A549 (cell line): ENCODE results near the gene FDX2. TPM values are rescaled to one million over a fixed set of nuclear protein-coding genes. Genes with fewer than 3 reads are reported as not detected.

Experiments
- ATAC-seq, 2 experiments: fragments of 200-7000 bp in 1 of 2; fragments of >200 bp in 1 of 2; cut with Nextera tagmentation in 1 of 2; cut with Tn5 transposase in 1 of 2; 3 replicates each; pipeline versions ENCODE4 v1.8.0 to v1.9.1; 2018 to 2020; ENCODE audit warnings: mild to moderate bottlenecking in 1 of 2, moderate library complexity in 1 of 2
- CTCF ChIA-PET: fragments of 300-600 bp; sonication (Branson Sonifier 250); formaldehyde crosslinking; extraction: SDS; loops from one replicate; lab custom pipeline; 2021; ENCODE audit warnings: antibody characterized with exemption, inconsistent platforms; lab: Yijun Ruan, JAX
- POLR2A ChIA-PET: fragments of 350-600 bp; formaldehyde crosslinking; extraction: SDS; loops from one replicate; lab custom pipeline; 2021; ENCODE audit warnings: antibody characterized with exemption, inconsistent platforms; lab: Yijun Ruan, JAX
- DNase-seq, 2 experiments: peaks; one replicate each; pipeline versions ENCODE4 v3.0.0 to v3.0.0-alpha.2; 2011 to 2016; ENCODE audit warnings: low read depth in 1 of 2, low spot score in 1 of 2
- FAIRE-seq: peaks from 2 replicates; lab custom pipeline; 2011; peaks lifted over from hg19 to GRCh38; lab: Jason Lieb, UNC
- H3K27ac ChIP-seq, 2 experiments: fragments of >200 bp; sonication (Bioruptor Twin); formaldehyde crosslinking; 3 replicates each; pipeline ENCODE4 v1.5.1; 2016 to 2017
- H3K4me1 ChIP-seq: fragments of >200 bp; sonication (Bioruptor Twin); formaldehyde crosslinking; 3 replicates; pipeline ENCODE4 v1.6.1; 2016
- H3K4me2 ChIP-seq: fragments of >200 bp; sonication (Bioruptor Twin); formaldehyde crosslinking; 3 replicates; pipeline ENCODE4 v1.6.1; 2016
- H3K4me3 ChIP-seq: fragments of >200 bp; sonication (Bioruptor Twin); formaldehyde crosslinking; 3 replicates; pipeline ENCODE4 v1.5.1; 2016
- H3K9me3 ChIP-seq: fragments of >200 bp; sonication (Bioruptor Twin); formaldehyde crosslinking; 3 replicates; pipeline ENCODE4 v1.6.1; 2016
- ATOH8 ChIP-seq: fragments of 250-450 bp; sonication (Bioruptor Pico); IDR thresholded peaks from 2 replicates; pipeline ENCODE4 v1.5.0; 2020; ENCODE audit warnings: low read depth, mild to moderate bottlenecking, moderate library complexity
- BHLHE40 ChIP-seq: IDR thresholded peaks from 2 replicates; pipeline ENCODE4 v1.6.1; 2012; ENCODE audit warnings: low read depth, low read length, inconsistent platforms
- CBX2 ChIP-seq: fragments of 200-600 bp; sonication (generic); IDR thresholded peaks from 2 replicates; pipeline ENCODE4 v1.6.1; 2016; ENCODE audit warnings: low read depth, mild to moderate bottlenecking, borderline replicate concordance
- CBX8 ChIP-seq: fragments of 200-600 bp; sonication (generic); IDR thresholded peaks from 2 replicates; pipeline ENCODE4 v1.6.1; 2016
- CTCF ChIP-seq: fragments of >200 bp; sonication (Bioruptor Twin); formaldehyde crosslinking; IDR thresholded peaks from 3 replicates; pipeline ENCODE4 v1.5.1; 2016
- EHF ChIP-seq: fragments of 250-450 bp; sonication (Bioruptor Pico); IDR thresholded peaks from 2 replicates; pipeline ENCODE4 v1.5.0; 2020; ENCODE audit warnings: mild to moderate bottlenecking
- FOSL2 ChIP-seq, 2 experiments: fragments of 450-650 bp in 1 of 2; fragments of >200 bp in 1 of 2; sonication (Bioruptor Twin) in 1 of 2; formaldehyde crosslinking; IDR thresholded peaks; 2 replicates each; pipeline versions ENCODE4 v1.5.0 to v1.6.1; 2016 to 2020; ENCODE audit warnings: mild to moderate bottlenecking in 1 of 2, moderate library complexity in 1 of 2
- FOXS1 ChIP-seq: fragments of 250-450 bp; sonication (Bioruptor Pico); IDR thresholded peaks from 2 replicates; pipeline ENCODE4 v1.5.0; 2020; ENCODE audit warnings: mild to moderate bottlenecking, moderate library complexity
- HMGXB4 ChIP-seq: fragments of 250-450 bp; sonication (Bioruptor Pico); IDR thresholded peaks from 2 replicates; pipeline ENCODE4 v1.5.0; 2021; ENCODE audit warnings: mild to moderate bottlenecking, moderate library complexity, borderline replicate concordance
- HOXA7 ChIP-seq: fragments of 250-450 bp; sonication (Bioruptor Pico); IDR thresholded peaks from 2 replicates; pipeline ENCODE4 v1.5.0; 2020; ENCODE audit warnings: mild to moderate bottlenecking, moderate library complexity
- HOXB5 ChIP-seq: fragments of 250-450 bp; sonication (Bioruptor Pico); IDR thresholded peaks from 2 replicates; pipeline ENCODE4 v1.5.0; 2020; ENCODE audit warnings: mild to moderate bottlenecking, moderate library complexity
- POLR2AphosphoS2 ChIP-seq: conservative IDR thresholded peaks from 2 replicates; pipeline ENCODE4 v1.6.1; 2012; ENCODE audit warnings: low read length, improper control_type of control experiment, inconsistent platforms
- REST ChIP-seq: fragments of 200-600 bp; sonication (generic); IDR thresholded peaks from 2 replicates; pipeline ENCODE4 v1.6.1; 2016; ENCODE audit warnings: antibody characterized with exemption, mild to moderate bottlenecking, moderate library complexity
- SREBF2 ChIP-seq: fragments of 450-650 bp; IDR thresholded peaks from 2 replicates; pipeline ENCODE4 v1.6.1; 2014; ENCODE audit warnings: mild to moderate bottlenecking, moderate library complexity
- TP53 ChIP-seq: fragments of 250-450 bp; sonication (Bioruptor Pico); IDR thresholded peaks from 2 replicates; pipeline ENCODE4 v1.5.0; 2021; ENCODE audit warnings: mild to moderate bottlenecking, moderate library complexity
- ZFP36 ChIP-seq: fragments of 450-650 bp; IDR thresholded peaks from 2 replicates; pipeline ENCODE4 v1.6.1; 2014; ENCODE audit warnings: borderline replicate concordance; ENCODE audit not compliant: partially characterized antibody
- WGBS: methylation state at CpG from one replicate; pipeline ENCODE4 v1.1.6; 2017; ENCODE audit errors: missing lambda C conversion rate; 5-methylcytosine and 5-hydroxymethylcytosine counted together
- polyA plus RNA-seq, 4 experiments: library from polyadenylated mRNA; depleted of rRNA in 3 of 4; stranded (reverse); fragments of >200 nt; fragmentation: RNase III in 1 of 4; extraction: RNeasy Plus Mini Kit Qiagen cat#74134 plus additional on column Dnase treatment in 1 of 4; gene quantifications; 2 replicates in 3 of 4; 3 replicates in 1 of 4; pipeline ENCODE4 v1.2.3, GENCODE V29; 2011 to 2017

The FDX2 gene
- polyA plus RNA-seq, 2 of the 4 experiments (the other 2 are of a cell fraction), result 9.9 to 23.5 TPM

- no peak for TF ChIP-seq REST
- no peak for TF ChIP-seq CBX2
- no peak for TF ChIP-seq CTCF
- TF ChIP-seq, all 56 proteins: peak for 2
These were observed 24.8 kb downstream of the FDX2 start (continued) for GRCh38 chr19:10290876-10291553.

- peaks cover 16% of the 10 kb centered on the region for H3K4me1 ChIP-seq
- 5% methylated on average over 27 of the region's 30 CpGs for WGBS
- peak overlapping the region; percentile 52 for H3K4me3 ChIP-seq
- no peak for TF ChIP-seq TP53 (CRISPR knock-in tag)
- TF ChIP-seq HMGXB4 (CRISPR knock-in tag), result no peak
- no peak for TF ChIP-seq HOXA7 (CRISPR knock-in tag)
- no peak for TF ChIP-seq HOXB5 (CRISPR knock-in tag)
- no peak for TF ChIP-seq BHLHE40
- no peak for TF ChIP-seq FOXS1
- no peak for TF ChIP-seq CBX8
- TF ChIP-seq ZFP36, result no peak
- no peak for TF ChIP-seq SREBF2
- no peak for TF ChIP-seq FOSL2 (IDR thresholded peaks at IDR 0.05)
- TF ChIP-seq FOSL2 (CRISPR knock-in tag; IDR thresholded peaks at IDR 0.05), result no peak
- TF ChIP-seq EHF (CRISPR knock-in tag), result no peak
- TF ChIP-seq POLR2AphosphoS2, result no peak
- TF ChIP-seq ATOH8 (CRISPR knock-in tag), result no peak
- DNase-seq (no peak), FAIRE-seq (no peak), ATAC-seq (peak; percentile 6 to 15; a peak in 4 of 6 replicates)
- H3K9me3 ChIP-seq, result no peaks in the 10 kb centered on the region
- ChIA-PET POLR2A (interaction anchor here (0.6 to 2.0 kb wide), 2 partner anchors 31 to 43 kb away, joined by 3 to 6 read pairs; partner anchors contain the start of gene RAVER1), CTCF (interaction anchor here (0.6 to 1.1 kb wide), 3 partner anchors 22 to 100 kb away, joined by 3 to 4 read pairs (median 3); no protein-coding TSS in a partner anchor)
- H3K27ac ChIP-seq, result peak overlapping the region in 1 of 2 experiments; percentile 81; a peak in 3 of 6 replicates
- peak overlapping the region; percentile 97 for H3K4me2 ChIP-seq
These were observed 25.4 kb downstream of the FDX2 start for GRCh38 chr19:10290357-10290875.
